ENCODE measurements around the gene MRC2.

Gene MRC2

GRCh38 chr17:62631086-62631935 lies 3.8 kb downstream of the MRC2 start:
- no peak overlapping the region for H3K4me3 ChIP-seq (ENCODE audit: low read depth, low read length)

GRCh38 chr17:62631936-62632924 lies 4.8 kb downstream of the MRC2 start:
- H3K4me3 ChIP-seq (ENCODE audit: low read depth, low read length), result no peak overlapping the region

GRCh38 chr17:62637809-62638208 lies 10.3 kb downstream of the MRC2 start:
- H3K4me3 ChIP-seq (ENCODE audit: low read depth, low read length), result no peak overlapping the region

- no peak overlapping the region for H3K4me3 ChIP-seq (ENCODE audit: low read depth, low read length)
These were observed 13.7 kb downstream of the MRC2 start for GRCh38 chr17:62641153-62641552.

- H3K4me3 ChIP-seq (ENCODE audit: low read depth, low read length), result no peak overlapping the region
These were observed 14.5 kb downstream of the MRC2 start for GRCh38 chr17:62641951-62642350.

GRCh38 chr17:62643496-62643895 lies 16.0 kb downstream of the MRC2 start:
- H3K4me3 ChIP-seq (ENCODE audit: low read depth, low read length), result no peak overlapping the region

- H3K4me3 ChIP-seq (ENCODE audit: low read depth, low read length), result no peak overlapping the region
These were observed 17.2 kb downstream of the MRC2 start for GRCh38 chr17:62644487-62645173.

- no peak overlapping the region for H3K4me3 ChIP-seq (ENCODE audit: low read depth, low read length)
These were observed 20.9 kb downstream of the MRC2 start for GRCh38 chr17:62648251-62648955.

- H3K4me3 ChIP-seq (ENCODE audit: low read depth, low read length), result no peak overlapping the region
These were observed 21.5 kb downstream of the MRC2 start for GRCh38 chr17:62648956-62649294.

GRCh38 chr17:62649570-62649969 lies 22.1 kb downstream of the MRC2 start:
- no peak overlapping the region for H3K4me3 ChIP-seq (ENCODE audit: low read depth, low read length)

GRCh38 chr17:62650587-62650986 lies 23.1 kb downstream of the MRC2 start:
- no peak overlapping the region for H3K4me3 ChIP-seq (ENCODE audit: low read depth, low read length)

- peak overlapping the region; percentile 54 for H3K4me3 ChIP-seq (ENCODE audit: low read depth, low read length)
These were observed 25.0 kb downstream of the MRC2 start for GRCh38 chr17:62652251-62653001.

GRCh38 chr17:62653002-62653825 lies 25.7 kb downstream of the MRC2 start:
- peak overlapping the region; percentile 54 for H3K4me3 ChIP-seq (ENCODE audit: low read depth, low read length)

GRCh38 chr17:62653826-62654761 lies 26.6 kb downstream of the MRC2 start:
- no peak overlapping the region for H3K4me3 ChIP-seq (ENCODE audit: low read depth, low read length)

GRCh38 chr17:62655656-62656055 lies 28.2 kb downstream of the MRC2 start:
- H3K4me3 ChIP-seq (ENCODE audit: low read depth, low read length), result no peak overlapping the region

GRCh38 chr17:62656446-62656845 lies 29.0 kb downstream of the MRC2 start:
- no peak overlapping the region for H3K4me3 ChIP-seq (ENCODE audit: low read depth, low read length)

- H3K4me3 ChIP-seq (ENCODE audit: low read depth, low read length), result no peak overlapping the region
These were observed 29.7 kb downstream of the MRC2 start for GRCh38 chr17:62657145-62657665.

GRCh38 chr17:62657690-62658089 lies 30.2 kb downstream of the MRC2 start:
- no peak overlapping the region for H3K4me3 ChIP-seq (ENCODE audit: low read depth, low read length)
